K562 (cell line): ENCODE data around the gene CNTN2. TPM values are rescaled to one million over a fixed set of nuclear protein-coding genes. Genes with fewer than 3 reads are reported as not detected.
A peak's percentile ranks its signal among the peaks of the same experiment; 100 is the strongest.

ENCODE experiments used
- ATAC-seq: fragments of 200-7000 bp; cut with Tn5 transposase; 3 replicates; pipeline ENCODE4 v1.9.1; 2020; ENCODE audit warnings: moderate library complexity
- BruUV-seq: library from RNA; stranded (reverse); fragments of 400-500 nt; replicated peaks from 2 replicates; lab custom pipeline; 2021; lab: Mats Ljungman, UMichigan
- CTCF ChIA-PET: fragments of 300-600 bp; formaldehyde crosslinking; extraction: SDS; loops from one replicate; lab custom pipeline; 2021; ENCODE audit warnings: low intra/inter-chr PET ratio; lab: Yijun Ruan, JAX
- POLR2A ChIA-PET: fragments of 300-600, 350-650 bp; sonication (Branson Sonifier 250); formaldehyde crosslinking; extraction: SDS; loops from one replicate; lab custom pipeline; 2021; ENCODE audit warnings: antibody characterized with exemption, inconsistent platforms; lab: Yijun Ruan, JAX
- DNase-seq, 4 experiments: peaks; one replicate each; pipeline versions ENCODE4 v3.0.0 to v3.0.0-alpha.2; 2011 to 2018; ENCODE audit warnings: low spot score in 3 of 4, mixed read lengths in 3 of 4; ENCODE audit errors: extremely low read depth in 1 of 4
- FAIRE-seq: peaks from 2 replicates; lab custom pipeline; 2011; peaks lifted over from hg19 to GRCh38; lab: Jason Lieb, UNC
- H2AFZ ChIP-seq: 2 replicates; pipeline ENCODE4 v1.6.0; 2011; ENCODE audit warnings: low read depth, low read length, control low read depth, inconsistent platforms
- H3K27ac ChIP-seq: fragments of 200-600 bp; 3 replicates; pipeline ENCODE4 v1.8.0; 2011; ENCODE audit warnings: low read depth, mild to moderate bottlenecking, control low read depth, inconsistent platforms, low read length, moderate library complexity, mixed read lengths; ENCODE audit errors: extremely low read depth
- H3K27me3 ChIP-seq, 2 experiments: fragments of 300-600 bp in 1 of 2; 2 replicates in 1 of 2; 3 replicates in 1 of 2; pipeline versions ENCODE4 v1.6.0 to v1.8.0; 2011; ENCODE audit warnings: inconsistent platforms in 2 of 2, low read length in 2 of 2, mild to moderate bottlenecking in 1 of 2, mixed read lengths in 1 of 2, moderate library complexity in 1 of 2; ENCODE audit not compliant: control insufficient read depth in 2 of 2, insufficient read depth in 2 of 2
- H3K36me3 ChIP-seq: fragments of 300-600 bp; 3 replicates; pipeline ENCODE4 v1.8.0; 2011; ENCODE audit warnings: mild to moderate bottlenecking, low read length, inconsistent platforms; ENCODE audit not compliant: control insufficient read depth, insufficient read depth
- H3K4me1 ChIP-seq, 2 experiments: fragments of 200-600 bp in 1 of 2; replicated peaks in 1 of 2; 2 replicates in 1 of 2; 3 replicates in 1 of 2; pipeline versions ENCODE4 v1.5.1 to v1.8.0; 2011; ENCODE audit warnings: inconsistent platforms in 2 of 2, low read length in 2 of 2, mild to moderate bottlenecking in 1 of 2, mixed read lengths in 1 of 2, moderate library complexity in 1 of 2; ENCODE audit not compliant: control insufficient read depth in 2 of 2, insufficient read depth in 2 of 2
- H3K4me2 ChIP-seq: 2 replicates; pipeline ENCODE4 v1.6.1; 2011; ENCODE audit warnings: low read length, control low read depth, inconsistent platforms, mixed read lengths; ENCODE audit not compliant: insufficient read depth
- H3K4me3 ChIP-seq: fragments of 200-600 bp; sonication (generic), shearing (Covaris generic); 2 replicates; pipeline ENCODE4 v1.5.1; 2016; ENCODE audit warnings: control low read depth, inconsistent platforms
- H3K79me2 ChIP-seq: fragments of 200-600 bp; 3 replicates; pipeline ENCODE4 v1.8.0; 2011; ENCODE audit warnings: low read length, inconsistent platforms; ENCODE audit not compliant: control insufficient read depth, insufficient read depth
- H3K9ac ChIP-seq, 2 experiments: 2 replicates each; pipeline versions ENCODE4 v1.6.0 to v1.6.1; 2011; ENCODE audit warnings: low read depth in 2 of 2, low read length in 2 of 2, control low read depth in 1 of 2, inconsistent platforms in 1 of 2, mild to moderate bottlenecking in 1 of 2, mixed read lengths in 1 of 2; ENCODE audit not compliant: insufficient read depth in 1 of 2
- H3K9me1 ChIP-seq: one replicate; pipeline ENCODE4 v1.6.0; 2011; ENCODE audit warnings: inconsistent platforms, mild to moderate bottlenecking, low read length, moderate library complexity; ENCODE audit not compliant: control insufficient read depth, insufficient read depth
- H3K9me3 ChIP-seq: replicated peaks from 2 replicates; pipeline ENCODE4 v1.5.1; 2011; ENCODE audit warnings: low read depth, low read length, inconsistent platforms; ENCODE audit not compliant: control insufficient read depth, insufficient read depth
- H4K20me1 ChIP-seq: replicated peaks from 2 replicates; pipeline ENCODE4 v1.6.1; 2011; ENCODE audit warnings: low read length, inconsistent platforms, mixed read lengths; ENCODE audit not compliant: control insufficient read depth, insufficient read depth
- C11orf30 ChIP-seq: fragments of 450-650 bp; IDR thresholded peaks from 2 replicates; pipeline ENCODE4 v1.6.1; 2016; ENCODE audit warnings: low read depth, mild to moderate bottlenecking
- ELF1 ChIP-seq: fragments of 200-800 bp; sonication (Bioruptor generic); IDR thresholded peaks from 2 replicates; pipeline ENCODE4 v1.6.1; 2016; ENCODE audit warnings: missing genetic modification characterization, missing compliant biosample characterization
- MAFF ChIP-seq: IDR thresholded peaks from 2 replicates; pipeline ENCODE4 v1.6.1; 2012; ENCODE audit warnings: low read length, improper control_type of control experiment
- MAFG ChIP-seq: fragments of 450-650 bp; conservative IDR thresholded peaks from 2 replicates; pipeline ENCODE4 v1.6.1; 2016; ENCODE audit warnings: missing genetic modification characterization, missing compliant biosample characterization
- NFE2 ChIP-seq: IDR thresholded peaks from 2 replicates; pipeline ENCODE4 v1.6.1; 2014; ENCODE audit warnings: antibody characterized with exemption, low read depth
- POLR3G ChIP-seq: IDR thresholded peaks from 2 replicates; pipeline ENCODE4 v1.6.1; 2011; ENCODE audit not compliant: insufficient read length, insufficient replicate concordance; ENCODE audit errors: extremely low read depth
- RBFOX2 ChIP-seq: fragments of 200-400 bp; formaldehyde crosslinking; IDR thresholded peaks from 2 replicates; pipeline ENCODE4 v1.6.1; 2017; ENCODE audit warnings: low read depth, mild to moderate bottlenecking, low read length, moderate library complexity
- SMARCE1 ChIP-seq: fragments of 450-650 bp; IDR thresholded peaks from 2 replicates; pipeline ENCODE4 v1.7.1; 2016; ENCODE audit warnings: mild to moderate bottlenecking
- ZKSCAN1 ChIP-seq: fragments of 150-350 bp; IDR thresholded peaks from 2 replicates; pipeline ENCODE4 v1.6.1; 2016; ENCODE audit warnings: low read depth, low read length
- ZNF316 ChIP-seq: fragments of 450-650 bp; IDR thresholded peaks from 2 replicates; pipeline ENCODE4 v1.6.1; 2016
- WGBS: fragments of 100-300 bp; shearing (Covaris generic); methylation state at CpG from one replicate; pipeline ENCODE4 v1.1.6; 2016; ENCODE audit warnings: low coverage, mixed read lengths; ENCODE audit not compliant: insufficient coverage; ENCODE audit errors: missing lambda C conversion rate; 5-methylcytosine and 5-hydroxymethylcytosine counted together
- in situ Hi-C: fragments of 300-500 bp; cut with MboI; formaldehyde crosslinking; loops from 4 replicates; pipeline ENCODE4 v1.15.0; 2018; ENCODE audit warnings: inconsistent platforms, mixed read lengths
- intact Hi-C: fragments of 100-400 bp; cut with micrococcal nuclease; formaldehyde crosslinking; loops from 2 replicates; pipeline ENCODE4 v1.14.2; 2022
- polyA plus RNA-seq, 8 experiments: library from polyadenylated mRNA; depleted of rRNA in 4 of 8; stranded (reverse) in 5 of 8; unstranded in 3 of 8; fragments of >200 nt; fragmentation: Nextera tagmentation in 2 of 8; fragmentation: Illumina TruSeq in 1 of 8; extraction: Ambion mirVana in 2 of 8; extraction: Trizol in 1 of 8; gene quantifications; 2 replicates each; pipeline versions ENCODE4 v1.2.1 to v1.2.3, GENCODE V29; 2011 to 2014; ENCODE audit warnings: inconsistent platforms in 1 of 8, missing spikeins in 1 of 8
- total RNA-seq, 7 experiments: library from RNA; depleted of rRNA in 6 of 7; stranded (reverse); fragments of >200 nt in 6 of 7; fragmentation: Illumina TruSeq in 2 of 7; extraction: Trizol in 2 of 7; gene quantifications; 2 replicates each; pipeline versions ENCODE4 v1.2.1 to v1.2.3, GENCODE V29; 2011 to 2021; ENCODE audit warnings: low replicate concordance in 1 of 7
- TF ChIP-seq, protein P1 (sequence below), 3 experiments: fragments of 200-800 bp in 1 of 3; fragments of 250-450 bp in 1 of 3; fragments of 450-650 bp in 1 of 3; sonication (Bioruptor Pico) in 1 of 3; sonication (Bioruptor generic) in 1 of 3; formaldehyde crosslinking in 1 of 3; IDR thresholded peaks; 2 replicates each; pipeline versions ENCODE4 v1.6.1 to v1.8.0; 2016 to 2022; ENCODE audit warnings: mild to moderate bottlenecking in 2 of 3, missing genetic modification characterization in 2 of 3, missing compliant biosample characterization in 1 of 3, moderate library complexity in 1 of 3

The CNTN2 gene
- total and polyA plus RNA-seq, 9 of the 15 experiments (the other 6 are each of a cell fraction or from before 2014, with no cell fraction given) = not detected

DNA sequence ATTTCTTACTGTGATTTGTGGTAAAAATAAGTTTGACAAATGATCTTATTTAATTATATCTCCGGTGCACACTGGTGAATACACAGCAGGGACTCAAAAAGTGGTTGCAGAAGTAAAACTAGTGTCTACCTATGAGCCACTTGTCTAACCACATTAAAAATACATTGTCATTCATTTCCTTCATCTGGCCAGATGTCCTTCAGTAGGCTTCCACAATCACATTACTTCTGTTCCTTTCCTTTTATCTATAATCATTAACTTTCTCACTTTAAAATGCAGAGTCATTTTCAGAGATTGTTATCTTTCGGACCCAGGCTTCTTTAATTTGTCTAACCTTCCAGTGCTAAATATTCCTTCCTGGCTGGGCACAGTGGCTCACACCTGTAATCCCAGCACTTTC lies 75.7 kb downstream of the CNTN2 start:
- Histone ChIP-seq H3K36me3 (peaks cover 50% of the 10 kb centered on the region), H2AFZ (no peak overlapping the region), H3K4me2 (no peak overlapping the region), H4K20me1 (peaks cover 8% of the 10 kb centered on the region; the same call in 1 of the 2 replicates), H3K9me1 (no peaks in the 10 kb centered on the region), H3K79me2 (peaks cover 58% of the 10 kb centered on the region), H3K27me3 (no peaks in the 10 kb centered on the region), H3K4me1 (peaks cover 16 to 19% of the 10 kb centered on the region in 2 experiments; a peak in 4 of 5 replicates), H3K9ac (no peak overlapping the region), H3K4me3 (no peak overlapping the region), H3K27ac (no peak overlapping the region), H3K9me3 (no peaks in the 10 kb centered on the region)
- TF ChIP-seq ZNF316 (peak; percentile 55; the same call in 1 of the 2 replicates), SMARCE1 (0 out of 2 replicates have a peak, but pooled peaks have one; percentile 9), ELF1 (tag) (no peak), MAFF (peak; percentile 23; the same call in 1 of the 2 replicates), POLR3G (no peak), MAFG (peak; percentile 72), ZKSCAN1 (no peak), NFE2 (peak; percentile 71), C11orf30 (peak; percentile 31), RBFOX2 (peak; percentile 19; the same call in 1 of the 2 replicates)
- TF ChIP-seq, protein P1, sequence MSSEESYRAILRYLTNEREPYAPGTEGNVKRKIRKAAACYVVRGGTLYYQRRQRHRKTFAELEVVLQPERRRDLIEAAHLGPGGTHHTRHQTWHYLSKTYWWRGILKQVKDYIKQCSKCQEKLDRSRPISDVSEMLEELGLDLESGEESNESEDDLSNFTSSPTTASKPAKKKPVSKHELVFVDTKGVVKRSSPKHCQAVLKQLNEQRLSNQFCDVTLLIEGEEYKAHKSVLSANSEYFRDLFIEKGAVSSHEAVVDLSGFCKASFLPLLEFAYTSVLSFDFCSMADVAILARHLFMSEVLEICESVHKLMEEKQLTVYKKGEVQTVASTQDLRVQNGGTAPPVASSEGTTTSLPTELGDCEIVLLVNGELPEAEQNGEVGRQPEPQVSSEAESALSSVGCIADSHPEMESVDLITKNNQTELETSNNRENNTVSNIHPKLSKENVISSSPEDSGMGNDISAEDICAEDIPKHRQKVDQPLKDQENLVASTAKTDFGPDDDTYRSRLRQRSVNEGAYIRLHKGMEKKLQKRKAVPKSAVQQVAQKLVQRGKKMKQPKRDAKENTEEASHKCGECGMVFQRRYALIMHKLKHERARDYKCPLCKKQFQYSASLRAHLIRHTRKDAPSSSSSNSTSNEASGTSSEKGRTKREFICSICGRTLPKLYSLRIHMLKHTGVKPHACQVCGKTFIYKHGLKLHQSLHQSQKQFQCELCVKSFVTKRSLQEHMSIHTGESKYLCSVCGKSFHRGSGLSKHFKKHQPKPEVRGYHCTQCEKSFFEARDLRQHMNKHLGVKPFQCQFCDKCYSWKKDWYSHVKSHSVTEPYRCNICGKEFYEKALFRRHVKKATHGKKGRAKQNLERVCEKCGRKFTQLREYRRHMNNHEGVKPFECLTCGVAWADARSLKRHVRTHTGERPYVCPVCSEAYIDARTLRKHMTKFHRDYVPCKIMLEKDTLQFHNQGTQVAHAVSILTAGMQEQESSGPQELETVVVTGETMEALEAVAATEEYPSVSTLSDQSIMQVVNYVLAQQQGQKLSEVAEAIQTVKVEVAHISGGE (CRISPR knock-in tag; IDR thresholded peaks at IDR 0.05) = peak in 1 of 3 experiments; percentile 23; a peak in 1 of 6 replicates
- FAIRE-seq (no peak), ATAC-seq (no peak), DNase-seq (peak in 1 of 4 experiments; percentile 39)
- 33% methylated on average over 2 of the region's 2 CpGs for WGBS
- BruUV-seq = no TSS peak
- in situ Hi-C loops (no loop called here), intact Hi-C loops (no loop called here)
- CTCF ChIA-PET = no interaction called here
- POLR2A ChIA-PET = interaction anchor here (1.0 to 5.9 kb wide), 3 partner anchors 8 to 159 kb away, joined by 3 to 55 read pairs (median 6); no protein-coding TSS in a partner anchor
